ENCODE results near the gene CNST. TPM values are rescaled to one million over a fixed set of nuclear protein-coding genes. Genes with fewer than 3 reads are reported as not detected.

The CNST gene
- total RNA-seq, 6 experiments from 2014 or later, result 9.8 to 21.7 (median 14.6) TPM

- intact Hi-C loops (cut with DNase I), result no loop called here
- ATAC-seq (no peak), DNase-seq (no peak)
- TF ChIP-seq, protein P1, sequence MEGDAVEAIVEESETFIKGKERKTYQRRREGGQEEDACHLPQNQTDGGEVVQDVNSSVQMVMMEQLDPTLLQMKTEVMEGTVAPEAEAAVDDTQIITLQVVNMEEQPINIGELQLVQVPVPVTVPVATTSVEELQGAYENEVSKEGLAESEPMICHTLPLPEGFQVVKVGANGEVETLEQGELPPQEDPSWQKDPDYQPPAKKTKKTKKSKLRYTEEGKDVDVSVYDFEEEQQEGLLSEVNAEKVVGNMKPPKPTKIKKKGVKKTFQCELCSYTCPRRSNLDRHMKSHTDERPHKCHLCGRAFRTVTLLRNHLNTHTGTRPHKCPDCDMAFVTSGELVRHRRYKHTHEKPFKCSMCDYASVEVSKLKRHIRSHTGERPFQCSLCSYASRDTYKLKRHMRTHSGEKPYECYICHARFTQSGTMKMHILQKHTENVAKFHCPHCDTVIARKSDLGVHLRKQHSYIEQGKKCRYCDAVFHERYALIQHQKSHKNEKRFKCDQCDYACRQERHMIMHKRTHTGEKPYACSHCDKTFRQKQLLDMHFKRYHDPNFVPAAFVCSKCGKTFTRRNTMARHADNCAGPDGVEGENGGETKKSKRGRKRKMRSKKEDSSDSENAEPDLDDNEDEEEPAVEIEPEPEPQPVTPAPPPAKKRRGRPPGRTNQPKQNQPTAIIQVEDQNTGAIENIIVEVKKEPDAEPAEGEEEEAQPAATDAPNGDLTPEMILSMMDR (IDR thresholded peaks at IDR 0.05), result no peak
- no peak for TF ChIP-seq POLR2A (IDR thresholded peaks at IDR 0.05)
- Histone ChIP-seq H3K4me3 (peak overlapping the region; percentile 89 to 92 (median 92)), H3K27me3 (no peaks in the 10 kb centered on the region), H3K4me1 (peaks cover 0 to 16% (median 6%) of the 10 kb centered on the region in 4 donors), H3K36me3 (peaks cover 0 to 8% (median 0%) of the 10 kb centered on the region in 4 donors), H3K9me3 (no peaks in the 10 kb centered on the region), H3K27ac (peak overlapping the region; percentile 71 to 90 (median 87))
- WGBS (ENCODE audit: insufficient coverage, low coverage, low lambda C conversion rate, missing lambda C conversion rate), result 15% methylated on average over 30 of the region's 33 CpGs
Observed at GRCh38 chr1:246564839-246565750, 1.2 kb upstream of the CNST start.

GRCh38 chr1:246565751-246566127 is 517 bp upstream of the CNST start:
- Histone ChIP-seq H3K4me3 (peak overlapping the region; percentile 89 to 92 (median 92)), H3K9me3 (no peaks in the 10 kb centered on the region), H3K27ac (peak overlapping the region; percentile 71 to 90 (median 87)), H3K36me3 (peaks cover 0 to 8% (median 0%) of the 10 kb centered on the region in 4 donors), H3K4me1 (peaks cover 0 to 16% (median 6%) of the 10 kb centered on the region in 4 donors), H3K27me3 (no peaks in the 10 kb centered on the region)
- intact Hi-C loops (cut with DNase I), result no loop called here
- peak; percentile 3 to 33 (median 9) for ATAC-seq
- DNase-seq, result no peak
- WGBS (ENCODE audit: insufficient coverage, low coverage, low lambda C conversion rate, missing lambda C conversion rate), result 0% methylated on average over 7 of the region's 25 CpGs
- no peak for TF ChIP-seq POLR2A (IDR thresholded peaks at IDR 0.05)
- TF ChIP-seq, protein P1 (IDR thresholded peaks at IDR 0.05), result no peak

GRCh38 chr1:246566813-246567645 is 773 bp downstream of the CNST start:
- Histone ChIP-seq H3K4me1 (peaks cover 0 to 16% (median 6%) of the 10 kb centered on the region in 4 donors), H3K9me3 (no peaks in the 10 kb centered on the region), H3K27me3 (no peaks in the 10 kb centered on the region), H3K36me3 (peaks cover 0 to 8% (median 0%) of the 10 kb centered on the region in 4 donors), H3K4me3 (peak overlapping the region; percentile 89 to 92 (median 92)), H3K27ac (peak overlapping the region; percentile 87 to 91 (median 90))
- TF ChIP-seq, protein P1 (IDR thresholded peaks at IDR 0.05), result no peak
- no peak for TF ChIP-seq POLR2A (IDR thresholded peaks at IDR 0.05)
- intact Hi-C loops (cut with DNase I), result no loop called here
- no peak for DNase-seq
- ATAC-seq, result peak in 3 of 4 donors; percentile 17 to 28 (median 23)
- 2% methylated on average over 25 of the region's 25 CpGs for WGBS (ENCODE audit: insufficient coverage, low coverage, low lambda C conversion rate, missing lambda C conversion rate)

GRCh38 chr1:246567646-246568235 is 1.5 kb downstream of the CNST start:
- 52% methylated on average over 4 of the region's 4 CpGs for WGBS (ENCODE audit: insufficient coverage, low coverage, low lambda C conversion rate, missing lambda C conversion rate)
- DNase-seq (no peak), ATAC-seq (no peak)
- intact Hi-C loops (cut with DNase I), result no loop called here
- peaks cover 0 to 16% (median 6%) of the 10 kb centered on the region in 4 donors for H3K4me1 ChIP-seq
- no peaks in the 10 kb centered on the region for H3K27me3 ChIP-seq
- peak overlapping the region; percentile 87 to 91 (median 90) for H3K27ac ChIP-seq
- H3K36me3 ChIP-seq, result peaks cover 0 to 5% (median 0%) of the 10 kb centered on the region in 4 donors
- TF ChIP-seq, protein P1 (IDR thresholded peaks at IDR 0.05), result no peak
- TF ChIP-seq POLR2A (IDR thresholded peaks at IDR 0.05), result no peak
- H3K9me3 ChIP-seq, result no peaks in the 10 kb centered on the region
- H3K4me3 ChIP-seq, result peak overlapping the region; percentile 89 to 92 (median 92)
